ENCODE measurements around the gene C7orf33.
"Not testable (repeated sequence)": the region's sequence is repeated elsewhere in the genome, so short reads cannot be mapped to it uniquely, and the experiment has no call there.

Gene C7orf33

DNA sequence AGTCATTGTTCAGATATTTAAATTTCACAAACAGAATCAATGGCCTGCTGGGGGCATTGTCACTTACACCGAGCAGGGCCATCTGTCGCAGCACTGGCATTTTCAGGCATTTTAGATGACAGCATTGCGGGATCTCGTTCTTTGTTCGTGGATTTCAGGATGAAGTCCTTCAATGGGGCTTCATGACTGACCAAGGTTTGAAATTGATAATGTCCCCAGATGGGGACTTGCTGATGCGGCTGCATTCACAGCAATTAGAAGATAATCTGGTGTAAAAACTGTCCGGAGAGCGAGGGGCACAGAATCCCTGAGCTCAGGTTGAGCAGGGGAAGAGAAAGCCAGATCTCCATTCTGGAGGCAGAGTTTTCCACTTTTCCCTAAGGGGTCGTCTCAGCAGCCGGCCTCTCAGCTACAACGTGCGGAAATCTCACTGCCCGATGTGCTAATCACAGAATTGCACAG lies 1.9 kb upstream of the C7orf33 start:
- TF ChIP-seq, protein P1, sequence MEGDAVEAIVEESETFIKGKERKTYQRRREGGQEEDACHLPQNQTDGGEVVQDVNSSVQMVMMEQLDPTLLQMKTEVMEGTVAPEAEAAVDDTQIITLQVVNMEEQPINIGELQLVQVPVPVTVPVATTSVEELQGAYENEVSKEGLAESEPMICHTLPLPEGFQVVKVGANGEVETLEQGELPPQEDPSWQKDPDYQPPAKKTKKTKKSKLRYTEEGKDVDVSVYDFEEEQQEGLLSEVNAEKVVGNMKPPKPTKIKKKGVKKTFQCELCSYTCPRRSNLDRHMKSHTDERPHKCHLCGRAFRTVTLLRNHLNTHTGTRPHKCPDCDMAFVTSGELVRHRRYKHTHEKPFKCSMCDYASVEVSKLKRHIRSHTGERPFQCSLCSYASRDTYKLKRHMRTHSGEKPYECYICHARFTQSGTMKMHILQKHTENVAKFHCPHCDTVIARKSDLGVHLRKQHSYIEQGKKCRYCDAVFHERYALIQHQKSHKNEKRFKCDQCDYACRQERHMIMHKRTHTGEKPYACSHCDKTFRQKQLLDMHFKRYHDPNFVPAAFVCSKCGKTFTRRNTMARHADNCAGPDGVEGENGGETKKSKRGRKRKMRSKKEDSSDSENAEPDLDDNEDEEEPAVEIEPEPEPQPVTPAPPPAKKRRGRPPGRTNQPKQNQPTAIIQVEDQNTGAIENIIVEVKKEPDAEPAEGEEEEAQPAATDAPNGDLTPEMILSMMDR (IDR thresholded peaks at IDR 0.05; ENCODE audit: insufficient read depth, low read length) = no peak
- TF ChIP-seq, protein P2, sequence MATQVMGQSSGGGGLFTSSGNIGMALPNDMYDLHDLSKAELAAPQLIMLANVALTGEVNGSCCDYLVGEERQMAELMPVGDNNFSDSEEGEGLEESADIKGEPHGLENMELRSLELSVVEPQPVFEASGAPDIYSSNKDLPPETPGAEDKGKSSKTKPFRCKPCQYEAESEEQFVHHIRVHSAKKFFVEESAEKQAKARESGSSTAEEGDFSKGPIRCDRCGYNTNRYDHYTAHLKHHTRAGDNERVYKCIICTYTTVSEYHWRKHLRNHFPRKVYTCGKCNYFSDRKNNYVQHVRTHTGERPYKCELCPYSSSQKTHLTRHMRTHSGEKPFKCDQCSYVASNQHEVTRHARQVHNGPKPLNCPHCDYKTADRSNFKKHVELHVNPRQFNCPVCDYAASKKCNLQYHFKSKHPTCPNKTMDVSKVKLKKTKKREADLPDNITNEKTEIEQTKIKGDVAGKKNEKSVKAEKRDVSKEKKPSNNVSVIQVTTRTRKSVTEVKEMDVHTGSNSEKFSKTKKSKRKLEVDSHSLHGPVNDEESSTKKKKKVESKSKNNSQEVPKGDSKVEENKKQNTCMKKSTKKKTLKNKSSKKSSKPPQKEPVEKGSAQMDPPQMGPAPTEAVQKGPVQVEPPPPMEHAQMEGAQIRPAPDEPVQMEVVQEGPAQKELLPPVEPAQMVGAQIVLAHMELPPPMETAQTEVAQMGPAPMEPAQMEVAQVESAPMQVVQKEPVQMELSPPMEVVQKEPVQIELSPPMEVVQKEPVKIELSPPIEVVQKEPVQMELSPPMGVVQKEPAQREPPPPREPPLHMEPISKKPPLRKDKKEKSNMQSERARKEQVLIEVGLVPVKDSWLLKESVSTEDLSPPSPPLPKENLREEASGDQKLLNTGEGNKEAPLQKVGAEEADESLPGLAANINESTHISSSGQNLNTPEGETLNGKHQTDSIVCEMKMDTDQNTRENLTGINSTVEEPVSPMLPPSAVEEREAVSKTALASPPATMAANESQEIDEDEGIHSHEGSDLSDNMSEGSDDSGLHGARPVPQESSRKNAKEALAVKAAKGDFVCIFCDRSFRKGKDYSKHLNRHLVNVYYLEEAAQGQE (IDR thresholded peaks at IDR 0.05; ENCODE audit: insufficient replicate concordance, low read depth) = no peak
- TF ChIP-seq SPI1 (IDR thresholded peaks at IDR 0.05; ENCODE audit: borderline replicate concordance, low read depth) (no peak), GABPA (IDR thresholded peaks at IDR 0.05; ENCODE audit: low read depth) (no peak), POLR2AphosphoS5 (IDR thresholded peaks at IDR 0.05; ENCODE audit: low read depth) (no peak)
- Histone ChIP-seq H3K27me3 (ENCODE audit: insufficient read depth, poor library complexity, severe bottlenecking) (no peaks in the 10 kb centered on the region), H3K4me3 (replicated peaks; ENCODE audit: insufficient read depth, low read length) (no peak overlapping the region)

DNA sequence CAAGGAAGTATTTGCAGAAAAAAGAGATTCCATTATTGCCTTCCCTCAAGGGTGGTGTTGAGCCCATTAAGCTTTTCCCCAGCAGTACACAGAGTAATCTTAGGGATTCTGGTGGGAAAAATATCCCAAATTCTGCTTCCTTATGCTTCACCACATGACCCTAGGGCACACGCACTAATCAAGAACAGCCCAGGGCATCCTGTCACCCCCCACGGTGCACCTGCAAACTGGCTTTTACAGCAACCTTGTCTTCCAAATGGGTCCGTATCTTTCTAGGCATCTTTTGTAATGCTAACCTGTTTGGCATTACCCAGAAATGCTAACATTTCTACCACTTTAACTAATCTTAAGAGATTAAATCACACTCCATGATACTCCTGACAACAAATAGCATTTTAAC lies 926 bp upstream of the C7orf33 start:
- Histone ChIP-seq H3K27ac (replicated peaks) (no peak overlapping the region), H3K27me3 (ENCODE audit: insufficient read depth, poor library complexity, severe bottlenecking) (no peaks in the 10 kb centered on the region), H3K4me3 (replicated peaks; ENCODE audit: insufficient read depth, low read length) (no peak overlapping the region)
- TF ChIP-seq, protein P2 (IDR thresholded peaks at IDR 0.05; ENCODE audit: insufficient replicate concordance, low read depth) = no peak
- no peak for TF ChIP-seq GABPA (IDR thresholded peaks at IDR 0.05; ENCODE audit: low read depth)
- TF ChIP-seq, protein P1 (IDR thresholded peaks at IDR 0.05; ENCODE audit: insufficient read depth, low read length) = no peak
- no peak for TF ChIP-seq SPI1 (IDR thresholded peaks at IDR 0.05; ENCODE audit: borderline replicate concordance, low read depth)
- TF ChIP-seq POLR2AphosphoS5 (IDR thresholded peaks at IDR 0.05; ENCODE audit: low read depth) = no peak
- DNase-seq (ENCODE audit: low read depth in 1 of 2, low spot score in 1 of 2) = no peak

More for the DNA sequence above, 1.9 kb upstream of the C7orf33 start:
- DNase-seq (ENCODE audit: low read depth in 1 of 2, low spot score in 1 of 2) = no peak
- H3K27ac ChIP-seq (replicated peaks) = no peak overlapping the region

DNA sequence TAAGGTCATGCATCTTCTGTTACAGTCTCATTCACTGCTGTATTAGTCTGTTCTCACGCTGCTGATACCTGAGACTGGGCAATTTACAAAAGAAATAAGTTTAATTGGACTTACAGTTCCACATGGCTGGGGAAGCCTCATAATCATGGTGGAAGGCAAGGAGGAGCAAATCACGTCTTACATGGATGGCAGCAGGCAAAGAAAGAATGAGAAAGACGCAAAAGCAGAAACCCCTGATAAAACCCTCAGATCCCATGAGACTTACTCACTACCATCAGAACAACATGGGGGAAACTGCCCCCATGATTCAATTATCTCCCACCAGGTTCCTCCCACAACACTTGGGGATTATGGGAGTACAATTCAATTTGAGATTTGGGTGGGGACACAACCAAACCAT lies 5.8 kb downstream of the C7orf33 start:
- DNase-seq (ENCODE audit: low read depth in 1 of 2, low spot score in 1 of 2); H3K27ac ChIP-seq (replicated peaks); H3K4me3 ChIP-seq (replicated peaks; ENCODE audit: insufficient read depth, low read length); H3K27me3 ChIP-seq (ENCODE audit: insufficient read depth, poor library complexity, severe bottlenecking): not testable (repeated sequence)

DNA sequence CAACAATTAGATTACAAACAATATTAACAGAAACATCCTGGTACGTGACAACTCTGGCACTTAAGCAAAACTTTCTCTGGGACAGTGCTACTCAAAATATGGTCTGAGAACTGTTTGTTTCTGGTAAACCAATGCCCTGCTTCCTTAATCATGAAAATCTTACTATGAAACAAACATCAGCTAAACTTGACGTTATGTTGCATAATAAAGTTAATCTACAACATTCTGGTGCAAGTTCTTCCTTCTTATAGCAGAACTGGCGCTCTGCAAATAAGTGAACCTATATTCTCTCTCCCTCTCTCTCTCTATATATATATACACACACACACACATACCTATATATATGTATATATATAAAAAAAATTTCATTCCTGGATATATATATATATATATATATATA lies 7.8 kb downstream of the C7orf33 start:
- H3K27me3 ChIP-seq (ENCODE audit: insufficient read depth, poor library complexity, severe bottlenecking) = no peaks in the 10 kb centered on the region
- H3K4me3 ChIP-seq (replicated peaks; ENCODE audit: insufficient read depth, low read length) = no peak overlapping the region
- no peak overlapping the region for H3K27ac ChIP-seq (replicated peaks)
- no peak for DNase-seq (ENCODE audit: low read depth in 1 of 2, low spot score in 1 of 2)
- TF ChIP-seq, protein P2 (IDR thresholded peaks at IDR 0.05; ENCODE audit: insufficient replicate concordance, low read depth) = no peak
- TF ChIP-seq SPI1 (IDR thresholded peaks at IDR 0.05; ENCODE audit: borderline replicate concordance, low read depth) = no peak
- TF ChIP-seq POLR2AphosphoS5 (IDR thresholded peaks at IDR 0.05; ENCODE audit: low read depth) = no peak
- TF ChIP-seq, protein P1 (IDR thresholded peaks at IDR 0.05; ENCODE audit: insufficient read depth, low read length) = no peak
- no peak for TF ChIP-seq GABPA (IDR thresholded peaks at IDR 0.05; ENCODE audit: low read depth)
